HG03066 (cell line): ENCODE data around the gene IMMP2L.
"Not testable (repeated sequence)": the region's sequence is repeated elsewhere in the genome, so short reads cannot be mapped to it uniquely, and the experiment has no call there.

Source experiments
- ATAC-seq: cut with Tn5 transposase; IDR thresholded peaks from one replicate; pipeline ENCODE4 v1.9.1; 2021; ENCODE audit warnings: low read depth; ENCODE audit not compliant: unreplicated experiment

The IMMP2L gene

GRCh38 chr7:110724811-110725210 lies 837.5 kb downstream of the IMMP2L start:
- no peak for ATAC-seq

GRCh38 chr7:110721395-110721794 lies 840.9 kb downstream of the IMMP2L start:
- no peak for ATAC-seq

- ATAC-seq = no peak
These were observed 841.7 kb downstream of the IMMP2L start for GRCh38 chr7:110720626-110721025.

DNA sequence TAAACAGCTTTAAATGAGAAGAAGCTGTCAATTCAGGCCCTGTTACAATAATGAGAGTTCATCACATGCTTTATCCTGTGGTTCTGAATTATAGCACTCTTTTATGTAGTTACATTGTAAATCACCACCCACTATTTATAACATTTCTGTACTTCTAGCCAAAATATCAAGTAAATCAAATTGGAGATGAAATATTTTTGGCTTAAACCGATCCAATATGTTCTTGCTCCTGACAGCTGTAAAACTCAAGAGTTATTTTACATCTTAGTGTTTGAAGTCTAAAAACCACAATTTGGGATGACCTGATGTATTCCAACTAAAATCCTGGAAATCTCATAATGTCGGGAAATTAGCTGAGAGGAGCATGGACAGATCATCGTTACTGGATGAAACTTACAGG lies 842.6 kb downstream of the IMMP2L start:
- ATAC-seq = no peak

- no peak for ATAC-seq
These were observed 843.6 kb downstream of the IMMP2L start for GRCh38 chr7:110718503-110719205.

GRCh38 chr7:110704225-110704624 lies 858.1 kb downstream of the IMMP2L start:
- ATAC-seq = no peak

- ATAC-seq = no peak
These were observed 863.7 kb downstream of the IMMP2L start for GRCh38 chr7:110698576-110698975.

GRCh38 chr7:110693344-110693743 lies 868.9 kb downstream of the IMMP2L start:
- no peak for ATAC-seq

DNA sequence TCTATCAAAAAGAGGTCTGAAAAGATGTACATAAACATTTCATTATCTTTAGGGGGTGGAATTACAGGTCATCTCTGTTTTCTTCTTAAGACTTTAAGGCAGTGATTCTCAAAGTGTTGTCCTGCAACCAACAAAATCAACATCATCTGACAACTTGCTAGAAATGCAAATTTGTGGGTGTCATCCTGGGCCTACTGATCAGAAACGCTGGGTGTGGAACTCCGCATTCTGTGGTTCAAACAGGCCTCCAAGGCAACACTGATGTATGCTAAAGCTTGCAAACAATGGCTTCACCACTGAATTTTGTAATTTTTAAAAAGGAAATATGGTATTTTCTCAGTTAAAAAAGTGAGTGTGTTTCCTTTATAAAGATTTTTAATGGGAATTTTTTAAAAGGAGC lies 873.4 kb downstream of the IMMP2L start:
- ATAC-seq = no peak

DNA sequence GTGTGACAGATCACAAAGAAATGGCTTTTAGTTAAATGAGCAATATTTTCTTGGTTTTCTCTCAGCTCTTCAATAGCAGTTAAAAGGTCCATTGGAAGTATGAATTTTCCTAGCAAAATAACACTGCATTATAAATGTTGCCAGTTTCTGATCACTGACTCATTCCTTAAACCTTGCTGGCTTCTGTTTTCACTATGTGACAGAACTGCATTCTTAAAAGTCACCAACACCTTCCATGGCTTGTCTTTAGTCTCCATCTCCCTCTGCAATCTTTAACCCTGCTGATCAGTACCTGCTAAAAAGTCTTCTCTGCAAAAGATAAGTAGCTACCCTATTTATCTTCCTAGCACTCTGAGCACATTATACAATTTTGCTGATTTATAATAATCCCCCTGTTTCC lies 876.4 kb downstream of the IMMP2L start:
- ATAC-seq = no peak

DNA sequence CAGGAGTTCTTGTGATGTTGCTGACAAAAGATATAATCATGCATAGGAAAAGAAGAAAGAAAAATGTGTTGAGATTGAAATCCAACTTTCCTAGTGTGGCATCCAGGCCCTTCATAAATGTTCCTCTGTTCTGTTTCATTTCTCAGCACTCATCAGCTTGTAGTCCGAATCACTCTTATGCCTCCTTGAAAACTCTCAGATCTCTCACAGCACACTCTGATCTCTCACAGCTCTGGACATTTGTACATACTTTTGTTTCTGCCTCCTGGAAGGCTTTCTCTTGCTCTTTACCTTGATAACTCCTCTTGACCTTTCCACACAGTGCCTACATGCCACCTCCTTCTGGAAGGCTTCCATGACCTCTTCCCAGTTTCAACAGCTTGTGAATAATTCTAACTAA lies 880.4 kb downstream of the IMMP2L start:
- no peak for ATAC-seq

DNA sequence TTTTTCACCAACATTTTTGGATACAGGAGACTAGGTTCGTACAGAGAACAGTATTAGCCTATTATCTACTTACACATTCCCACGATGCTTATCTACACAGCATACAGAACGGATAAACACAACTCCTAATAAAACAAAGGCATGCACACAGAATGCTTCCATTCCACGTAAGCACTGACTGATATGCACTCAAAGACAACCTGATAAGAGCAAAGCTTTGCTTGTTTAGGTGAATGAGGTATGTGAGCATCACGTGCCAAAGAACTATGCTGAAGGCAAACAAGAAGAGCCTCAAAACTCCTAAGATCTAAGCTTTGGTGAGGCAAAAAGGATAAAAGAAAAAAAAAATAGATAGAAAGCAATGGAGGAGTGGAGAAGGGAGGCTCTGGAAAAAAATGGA lies 884.9 kb downstream of the IMMP2L start:
- ATAC-seq = no peak

GRCh38 chr7:110676785-110677184 lies 885.5 kb downstream of the IMMP2L start:
- no peak for ATAC-seq

DNA sequence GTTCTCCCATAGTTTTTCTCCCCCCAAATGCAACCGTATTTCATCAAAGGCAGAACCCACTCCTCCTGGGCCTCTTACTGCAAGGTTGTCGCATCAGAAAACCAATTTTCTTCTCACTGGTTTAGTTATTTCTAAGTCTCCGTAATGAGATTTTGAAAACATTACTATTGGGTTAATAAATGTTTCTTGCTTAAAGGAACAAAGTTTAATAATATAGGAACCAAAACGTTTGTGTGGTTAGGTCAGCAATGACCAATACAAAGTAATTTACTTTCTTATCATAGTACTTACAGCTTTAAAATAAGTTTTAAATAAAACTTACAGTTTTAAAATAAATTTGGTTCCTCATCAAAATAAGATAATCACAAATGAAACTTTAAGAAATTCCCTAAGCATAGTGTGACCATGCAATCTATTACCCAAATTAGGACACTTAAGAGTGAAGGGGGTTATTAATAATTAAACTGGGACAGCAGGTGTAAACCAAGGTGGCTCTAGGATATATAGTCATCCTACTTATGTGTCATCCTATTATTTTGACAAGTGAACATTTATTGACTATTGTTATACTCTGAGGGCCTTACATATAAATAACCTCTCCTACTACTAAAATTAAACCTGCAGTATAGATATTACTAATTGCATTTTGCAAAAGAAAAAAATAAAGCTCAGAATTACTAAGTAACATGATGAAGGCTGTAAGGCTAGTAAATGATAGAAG lies 886.7 kb downstream of the IMMP2L start:
- ATAC-seq = no peak

GRCh38 chr7:110673148-110673547 lies 889.1 kb downstream of the IMMP2L start:
- ATAC-seq = no peak

DNA sequence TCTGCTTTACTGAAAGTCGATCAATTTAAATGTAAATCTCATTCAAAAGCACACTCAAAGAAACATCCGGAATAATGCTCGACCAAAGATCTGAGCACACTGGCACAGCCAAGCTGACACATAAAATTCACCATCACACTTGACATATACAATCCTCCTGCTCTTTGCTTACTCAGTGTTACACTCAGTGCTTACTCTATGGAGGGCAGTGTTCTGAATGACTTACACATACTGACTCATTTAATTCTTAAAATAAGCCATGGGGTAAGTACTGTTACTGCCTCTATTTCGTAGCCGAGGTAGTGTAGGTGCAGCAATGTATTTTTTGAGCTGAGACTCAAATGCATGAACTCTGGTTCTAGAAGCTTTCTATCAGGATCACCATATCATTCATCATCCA lies 892.9 kb downstream of the IMMP2L start:
- no peak for ATAC-seq

- no peak for ATAC-seq
These were observed 897.5 kb downstream of the IMMP2L start for GRCh38 chr7:110664803-110665202.

GRCh38 chr7:110660637-110661036 lies 901.7 kb downstream of the IMMP2L start:
- ATAC-seq = not testable (repeated sequence)

DNA sequence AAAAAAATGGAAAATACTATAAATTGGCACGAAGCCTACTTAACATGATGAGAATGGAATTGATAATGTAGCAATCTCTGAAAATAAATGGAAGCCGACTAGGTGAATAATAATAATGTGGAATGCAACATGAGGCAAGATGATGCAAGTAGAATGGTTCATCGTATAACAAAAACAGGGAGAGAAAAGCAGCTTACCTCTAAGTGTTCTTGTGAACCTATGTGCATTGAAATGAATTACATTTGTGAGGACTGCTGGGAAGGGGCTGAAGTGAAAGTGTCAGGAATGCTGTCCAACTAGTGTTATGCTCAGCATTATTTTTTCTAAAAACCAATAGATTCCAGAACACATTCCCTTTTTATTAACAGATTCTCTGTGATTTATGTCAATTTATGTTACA lies 912.0 kb downstream of the IMMP2L start:
- ATAC-seq = no peak

GRCh38 chr7:110647266-110647665 lies 915.0 kb downstream of the IMMP2L start:
- ATAC-seq = no peak

GRCh38 chr7:110646804-110647203 lies 915.5 kb downstream of the IMMP2L start:
- ATAC-seq = no peak

DNA sequence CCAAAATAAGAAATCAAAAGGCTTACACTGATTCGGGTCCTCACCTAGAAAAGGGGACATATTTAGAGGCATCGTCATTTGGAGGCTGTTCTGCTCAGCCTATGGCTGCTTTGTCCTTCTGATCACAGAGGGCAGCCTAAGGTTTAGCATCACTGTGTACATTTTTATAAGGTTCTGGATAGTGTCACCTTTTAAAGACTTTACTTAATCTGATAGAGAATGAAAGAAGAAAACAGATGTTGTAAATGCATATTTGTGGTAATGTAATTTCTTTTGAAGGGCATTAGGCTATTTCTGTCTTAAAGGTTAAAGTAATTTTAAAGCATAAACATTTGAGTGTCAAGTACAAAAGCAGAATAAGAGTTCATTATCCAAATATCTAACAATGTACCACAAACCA lies 916.7 kb downstream of the IMMP2L start:
- ATAC-seq = no peak
